ENCODE measurements around the gene CDK6.

- TF ChIP-seq CTCF (IDR thresholded peaks at IDR 0.05) (no peak), EP300 (IDR thresholded peaks at IDR 0.05) (no peak), POLR2AphosphoS5 (IDR thresholded peaks at IDR 0.05) (no peak), POLR2A (IDR thresholded peaks at IDR 0.05) (no peak)
Measured at GRCh38 chr7:92709150-92709549, 127.2 kb downstream of the CDK6 start.
